Measurements from ENCODE around the gene ANAPC1.

GRCh38 chr2:111903516-111903915 lies 19.5 kb upstream of the ANAPC1 start:
- no peak for TF ChIP-seq TAF1 (IDR thresholded peaks at IDR 0.05; ENCODE audit: borderline replicate concordance, low read depth, low read length)
- no peak for TF ChIP-seq POLR2AphosphoS5 (IDR thresholded peaks at IDR 0.05; ENCODE audit: low read depth, low read length)
- no peak for TF ChIP-seq POLR2A (IDR thresholded peaks at IDR 0.05; ENCODE audit: low read depth, low read length)

All from GM12892 (cell line).